ENCODE measurements around the gene EYA2.

GRCh38 chr20:47187450-47188195 lies 293.0 kb downstream of the EYA2 start:
- no peak for TF ChIP-seq CTCF (IDR thresholded peaks at IDR 0.05; ENCODE audit: low read depth, low read length, missing input control)
- no peak for TF ChIP-seq RAD21 (IDR thresholded peaks at IDR 0.05)
- TF ChIP-seq MAX (IDR thresholded peaks at IDR 0.05) = no peak
- TF ChIP-seq REST (IDR thresholded peaks at IDR 0.05) = no peak
- TF ChIP-seq TAF1 (conservative IDR thresholded peaks at IDR 0.05) = no peak
- TF ChIP-seq JUND (IDR thresholded peaks at IDR 0.05) = no peak
